Activated CD8-positive, alpha-beta memory T cell treated with anti-CD3 and anti-CD28 coated beads, Interleukin-2, amount 50 U/mL, for 24 hours (primary cell): ENCODE results near the gene PHYHD1.

Source experiments
- DNase-seq: peaks from one replicate; pipeline ENCODE4 v3.0.0-alpha.2; 2020; ENCODE audit errors: extremely low read depth

Gene PHYHD1

GRCh38 chr9:128901379-128901778, 19.4 kb upstream of the PHYHD1 start:
- DNase-seq, result no peak

DNA sequence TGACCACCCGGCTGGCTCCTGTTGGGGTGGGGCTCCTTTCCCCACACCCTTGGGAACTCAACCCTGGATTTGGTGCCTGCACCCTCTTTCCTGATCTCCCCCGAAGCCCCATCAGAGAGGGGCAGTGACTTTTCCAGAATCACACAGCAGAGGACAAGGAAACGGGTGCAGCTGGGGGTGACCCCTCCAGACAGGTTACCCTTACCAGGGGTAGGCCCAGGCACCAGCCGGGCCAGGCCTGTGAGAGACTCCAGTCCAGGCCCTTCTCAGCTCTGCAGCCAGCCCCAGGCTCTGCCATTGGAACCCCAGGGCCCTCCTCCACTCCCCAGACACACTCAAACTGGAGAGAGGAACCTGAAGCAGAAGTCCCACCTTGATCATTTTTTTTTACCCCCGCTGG, 19.0 kb upstream of the PHYHD1 start:
- no peak for DNase-seq

GRCh38 chr9:128902351-128903078, 18.3 kb upstream of the PHYHD1 start:
- DNase-seq, result peak; percentile 70

GRCh38 chr9:128903079-128903461, 17.7 kb upstream of the PHYHD1 start:
- no peak for DNase-seq

DNA sequence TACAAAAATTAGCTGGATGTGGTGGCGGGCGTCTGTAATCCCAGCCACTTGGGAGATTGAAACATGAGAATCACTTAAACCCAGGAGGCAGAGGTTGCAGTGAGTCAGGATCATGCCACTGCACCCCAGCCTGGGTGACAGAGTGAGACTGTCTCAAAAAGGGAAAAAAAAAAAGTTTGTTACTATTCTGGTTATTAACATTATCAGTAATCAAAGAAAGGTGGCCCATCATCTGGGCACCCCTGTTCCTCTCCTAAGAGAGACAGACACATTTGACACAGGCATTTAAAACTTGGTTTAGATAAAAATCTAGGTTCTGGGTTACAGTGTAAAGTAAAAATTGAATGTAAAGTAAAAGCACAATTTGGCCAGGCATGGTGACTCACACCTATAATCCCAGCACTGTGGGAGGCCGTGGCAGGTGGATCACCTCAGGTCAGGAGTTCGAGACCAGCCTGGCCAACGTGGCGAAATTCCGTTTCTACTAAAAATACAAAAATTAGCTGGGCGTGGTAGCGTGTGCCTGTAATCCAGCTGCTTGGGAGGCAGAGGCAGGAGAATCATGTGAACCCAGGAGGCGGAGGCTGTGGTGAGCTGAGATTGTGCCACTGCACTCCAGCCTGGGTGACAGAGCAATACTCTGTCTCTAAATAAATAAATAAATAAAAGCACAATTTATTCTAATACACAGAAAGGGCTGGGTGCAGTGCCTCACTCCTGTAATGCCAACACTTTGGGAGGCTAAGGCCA, 16.7 kb upstream of the PHYHD1 start:
- DNase-seq, result no peak

DNA sequence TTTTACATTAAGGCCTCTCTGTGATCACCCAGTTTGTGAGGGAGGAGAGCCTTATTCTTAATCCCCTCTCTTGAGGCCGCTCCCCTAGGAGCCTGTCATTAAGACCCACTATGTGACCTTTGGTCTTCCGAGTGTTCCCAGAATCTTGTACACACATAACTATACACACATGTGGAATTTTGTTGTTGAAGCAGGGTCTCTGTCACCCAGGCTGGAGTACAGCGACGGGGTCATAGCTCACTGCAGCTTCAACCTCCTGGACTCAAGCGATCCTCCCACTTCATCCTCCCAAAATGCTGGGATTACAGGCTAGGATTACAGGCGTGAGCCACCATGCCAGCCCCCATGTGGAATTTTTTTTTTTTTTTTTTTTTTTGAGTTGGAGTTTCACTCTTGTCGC, 14.8 kb upstream of the PHYHD1 start:
- no peak for DNase-seq

GRCh38 chr9:128906741-128907140, 14.0 kb upstream of the PHYHD1 start:
- DNase-seq, result no peak

- DNase-seq, result no peak
These were observed 12.4 kb upstream of the PHYHD1 start for GRCh38 chr9:128908372-128908771.

DNA sequence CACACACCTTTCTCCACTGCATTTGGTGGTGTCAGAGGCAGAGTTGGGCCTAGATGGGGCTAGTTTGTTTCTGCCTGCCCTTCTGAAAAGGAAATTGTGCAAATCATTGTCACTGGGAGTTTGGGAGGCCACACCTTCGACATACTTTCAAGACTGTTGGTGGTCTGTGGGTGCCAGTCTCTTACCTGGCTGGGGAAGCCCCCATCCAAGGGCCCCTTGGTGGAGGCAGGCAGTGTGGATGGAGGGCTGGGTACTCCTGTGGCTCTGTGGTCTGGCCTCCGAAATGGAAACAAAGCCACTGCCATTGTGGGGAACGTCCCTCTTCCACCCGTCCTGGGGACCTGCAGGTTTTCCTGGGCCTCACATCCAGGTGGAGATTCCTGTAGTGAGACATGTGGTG, 10.9 kb upstream of the PHYHD1 start:
- no peak for DNase-seq

- no peak for DNase-seq
These were observed 9.9 kb upstream of the PHYHD1 start for GRCh38 chr9:128910906-128911305.

GRCh38 chr9:128911529-128912035, 9.2 kb upstream of the PHYHD1 start:
- DNase-seq, result no peak

DNA sequence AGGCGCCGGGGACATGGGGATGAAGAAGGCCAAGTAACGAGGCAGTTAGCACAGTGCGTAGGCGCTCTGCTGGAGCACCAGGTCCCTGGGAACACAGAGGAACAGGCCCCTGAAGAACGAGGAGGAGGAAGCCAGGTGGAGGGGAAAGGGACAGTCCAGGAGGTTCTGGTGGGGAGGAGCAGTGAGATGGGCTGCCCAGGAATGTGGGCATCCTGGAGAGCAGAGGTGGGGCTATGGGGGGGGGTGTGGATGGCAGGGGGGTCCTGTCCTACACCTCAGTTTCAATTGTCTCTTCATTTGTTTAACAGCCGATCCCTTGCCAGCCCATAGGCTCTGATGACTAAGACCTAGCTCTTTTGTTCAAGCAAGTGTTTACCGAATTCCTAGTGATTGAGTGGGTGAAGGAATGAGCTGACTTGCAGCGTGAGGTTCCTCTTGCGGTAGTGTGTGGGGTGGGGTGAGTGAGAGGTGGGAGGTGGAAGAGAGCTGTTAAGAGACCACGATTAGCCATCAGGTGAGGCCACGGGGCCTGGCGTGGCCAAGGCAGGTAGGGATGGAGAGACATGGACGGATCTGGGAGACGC, 8.4 kb upstream of the PHYHD1 start:
- no peak for DNase-seq

GRCh38 chr9:128913048-128913900, 7.5 kb upstream of the PHYHD1 start:
- no peak for DNase-seq

DNA sequence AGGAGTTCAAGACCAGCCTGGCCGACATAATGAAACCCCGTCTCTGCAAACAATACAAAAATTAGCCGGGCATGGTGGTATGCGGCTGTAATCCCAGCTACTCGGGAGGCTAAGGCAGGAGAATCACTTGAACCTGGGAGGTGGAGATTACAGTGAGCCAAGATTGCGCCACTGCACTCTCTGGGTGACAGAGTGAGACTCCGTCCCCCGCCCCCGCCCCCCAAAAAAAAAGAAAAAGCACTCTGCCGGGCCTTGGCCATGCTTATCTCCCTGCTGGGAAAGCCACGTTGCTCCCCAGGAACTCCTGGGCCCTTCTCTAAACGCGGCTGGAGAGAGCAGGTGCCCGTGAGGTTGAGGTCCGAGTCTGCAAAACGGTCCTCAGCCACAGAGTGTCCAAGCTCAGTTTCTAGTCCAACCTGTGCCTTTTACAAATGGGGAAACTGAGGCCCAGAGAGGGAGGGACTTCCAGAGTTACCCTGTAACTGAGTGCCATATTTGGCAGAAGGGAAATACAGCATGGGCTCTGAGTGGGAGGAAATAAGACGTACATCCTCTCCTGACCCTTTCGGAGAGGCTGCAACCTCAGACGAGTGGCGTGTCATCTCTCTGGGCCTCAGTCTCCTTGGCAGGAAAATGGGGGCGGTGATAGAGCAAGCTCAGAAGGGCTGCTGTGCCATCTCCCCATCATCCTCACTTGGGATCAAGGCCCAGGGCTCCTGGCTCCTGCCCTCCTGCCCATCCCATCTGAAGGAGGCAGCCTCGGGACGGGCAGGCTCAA, 6.6 kb upstream of the PHYHD1 start:
- DNase-seq, result no peak

DNA sequence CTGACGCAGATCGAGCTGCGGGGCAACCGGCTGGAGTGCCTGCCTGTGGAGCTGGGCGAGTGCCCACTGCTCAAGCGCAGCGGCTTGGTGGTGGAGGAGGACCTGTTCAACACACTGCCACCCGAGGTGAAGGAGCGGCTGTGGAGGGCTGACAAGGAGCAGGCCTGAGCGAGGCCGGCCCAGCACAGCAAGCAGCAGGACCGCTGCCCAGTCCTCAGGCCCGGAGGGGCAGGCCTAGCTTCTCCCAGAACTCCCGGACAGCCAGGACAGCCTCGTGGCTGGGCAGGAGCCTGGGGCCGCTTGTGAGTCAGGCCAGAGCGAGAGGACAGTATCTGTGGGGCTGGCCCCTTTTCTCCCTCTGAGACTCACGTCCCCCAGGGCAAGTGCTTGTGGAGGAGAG, 4.6 kb upstream of the PHYHD1 start:
- DNase-seq, result no peak

DNA sequence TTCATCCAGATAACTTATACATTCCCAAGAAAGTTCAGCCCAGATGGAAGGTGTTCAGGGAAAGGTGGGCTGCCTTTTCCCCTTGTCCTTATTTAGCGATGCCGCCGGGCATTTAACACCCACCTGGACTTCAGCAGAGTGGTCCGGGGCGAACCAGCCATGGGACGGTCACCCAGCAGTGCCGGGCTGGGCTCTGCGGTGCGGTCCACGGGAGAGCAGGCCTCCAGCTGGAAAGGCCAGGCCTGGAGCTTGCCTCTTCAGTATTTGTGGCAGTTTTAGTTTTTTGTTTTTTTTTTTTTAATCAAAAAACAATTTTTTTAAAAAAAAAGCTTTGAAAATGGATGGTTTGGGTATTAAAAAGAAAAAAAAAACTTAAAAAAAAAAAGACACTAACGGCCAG, 4.0 kb upstream of the PHYHD1 start:
- DNase-seq, result no peak

DNA sequence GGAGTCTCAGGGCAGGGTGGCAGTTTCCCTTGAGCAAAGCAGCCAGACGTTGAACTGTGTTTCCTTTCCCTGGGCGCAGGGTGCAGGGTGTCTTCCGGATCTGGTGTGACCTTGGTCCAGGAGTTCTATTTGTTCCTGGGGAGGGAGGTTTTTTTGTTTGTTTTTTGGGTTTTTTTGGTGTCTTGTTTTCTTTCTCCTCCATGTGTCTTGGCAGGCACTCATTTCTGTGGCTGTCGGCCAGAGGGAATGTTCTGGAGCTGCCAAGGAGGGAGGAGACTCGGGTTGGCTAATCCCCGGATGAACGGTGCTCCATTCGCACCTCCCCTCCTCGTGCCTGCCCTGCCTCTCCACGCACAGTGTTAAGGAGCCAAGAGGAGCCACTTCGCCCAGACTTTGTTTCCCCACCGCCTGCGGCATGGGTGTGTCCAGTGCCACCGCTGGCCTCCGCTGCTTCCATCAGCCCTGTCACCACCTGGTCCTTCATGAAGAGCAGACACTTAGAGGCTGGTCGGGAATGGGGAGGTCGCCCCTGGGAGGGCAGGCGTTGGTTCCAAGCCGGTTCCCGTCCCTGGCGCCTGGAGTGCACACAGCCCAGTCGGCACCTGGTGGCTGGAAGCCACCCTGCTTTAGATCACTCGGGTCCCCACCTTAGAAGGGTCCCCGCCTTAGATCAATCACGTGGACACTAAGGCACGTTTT, 3.5 kb upstream of the PHYHD1 start:
- no peak for DNase-seq

DNA sequence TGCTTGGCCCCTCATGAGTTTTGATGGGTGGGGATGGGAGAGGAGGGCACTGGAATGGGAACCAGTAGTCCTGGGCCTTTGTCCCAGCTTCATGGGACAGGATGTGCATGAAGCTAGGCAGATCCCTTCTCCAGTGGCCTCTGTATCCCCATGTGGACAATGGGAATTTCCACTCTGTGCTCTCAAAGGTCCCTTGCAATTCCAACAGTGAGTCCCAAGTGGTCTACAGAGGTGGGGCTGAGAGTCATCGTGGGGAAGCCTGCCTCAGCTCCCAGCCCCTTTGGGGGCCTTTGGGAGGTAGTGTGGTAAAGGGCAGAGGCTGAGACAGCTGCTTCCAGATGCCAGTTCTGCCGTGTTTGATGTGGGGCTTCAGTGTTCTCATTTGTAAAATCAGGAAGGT, 1.9 kb upstream of the PHYHD1 start:
- DNase-seq, result no peak

DNA sequence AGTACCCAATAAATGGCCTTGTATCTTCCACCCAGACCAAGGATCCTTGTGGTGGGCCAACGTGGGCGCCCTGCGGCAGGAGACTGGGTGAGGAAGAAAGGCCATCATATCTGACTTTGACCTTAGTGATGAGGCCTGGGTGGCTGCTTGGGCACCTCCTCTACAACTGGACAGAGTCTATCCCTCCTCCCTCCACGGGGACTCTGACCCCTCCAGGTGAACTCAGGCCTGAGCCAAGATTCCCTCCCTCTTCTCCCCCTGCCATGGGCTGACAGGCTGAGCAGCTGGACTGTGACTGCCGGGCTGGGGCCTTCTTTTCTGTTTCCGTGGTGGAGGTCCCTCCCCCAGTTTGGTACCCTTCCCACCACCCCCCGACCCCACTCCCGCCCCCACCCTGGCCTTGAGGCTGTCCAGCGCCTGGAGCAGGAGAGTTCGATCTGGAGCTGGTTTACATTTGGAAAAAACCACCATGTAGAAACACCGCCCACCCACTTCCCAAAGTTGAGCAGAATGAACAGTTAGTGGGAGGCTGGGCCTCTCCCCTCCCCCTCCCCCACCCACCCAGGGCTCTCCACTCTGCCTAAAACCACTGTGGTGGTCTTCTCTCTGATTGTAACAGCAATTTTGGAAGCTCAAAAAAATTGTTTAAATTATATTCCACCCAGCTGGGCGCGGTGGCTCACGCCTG, 1.2 kb upstream of the PHYHD1 start:
- DNase-seq, result no peak
